ENCODE results near the gene CXXC5. TPM values are rescaled to one million over a fixed set of nuclear protein-coding genes. Genes with fewer than 3 reads are reported as not detected.

Gene CXXC5
- total RNA-seq, 1 donor from 2014 or later, result 151 TPM

GRCh38 chr5:139684881-139685749 is 37.0 kb downstream of the CXXC5 start:
- H3K27ac Mint-ChIP-seq (ENCODE audit: unreplicated experiment), result no peak overlapping the region

GRCh38 chr5:139685886-139686285 is 37.7 kb downstream of the CXXC5 start:
- Histone ChIP-seq H3K4me1 (ENCODE audit: insufficient read depth, low read length) (peaks cover 62% of the 10 kb centered on the region), H3K9ac (ENCODE audit: low read length) (no peak overlapping the region), H3K36me3 (ENCODE audit: insufficient read depth, low read length) (peaks cover 5% of the 10 kb centered on the region), H3K27me3 (ENCODE audit: insufficient read depth, low read length) (no peaks in the 10 kb centered on the region), H3K79me2 (ENCODE audit: insufficient read depth, low read length) (peaks cover 30% of the 10 kb centered on the region), H4K20me1 (ENCODE audit: insufficient read depth, low read length) (peaks cover 35% of the 10 kb centered on the region), H3K4me2 (ENCODE audit: low read length) (no peak overlapping the region), H3K27ac (ENCODE audit: low read depth, low read length) (no peak overlapping the region), H3K4me3 (ENCODE audit: insufficient read depth, low read depth, low read length) (no peak overlapping the region), H2AFZ (ENCODE audit: low read depth, low read length) (no peak overlapping the region), H3K9me3 (ENCODE audit: insufficient read depth, low read depth, low read length) (no peaks in the 10 kb centered on the region)
- Mint-ChIP-seq H3K36me3 (ENCODE audit: low read depth, unreplicated experiment) (peaks cover 28% of the 10 kb centered on the region), H3K9me3 (ENCODE audit: unreplicated experiment) (no peaks in the 10 kb centered on the region), H3K4me3 (ENCODE audit: unreplicated experiment) (peak overlapping the region; percentile 60), H3K27ac (ENCODE audit: unreplicated experiment) (peak overlapping the region; percentile 63), H3K27me3 (ENCODE audit: low read depth, unreplicated experiment) (no peaks in the 10 kb centered on the region), H3K4me1 (ENCODE audit: low read depth, unreplicated experiment) (peaks cover 48% of the 10 kb centered on the region)
- FAIRE-seq, result no peak
- no peak for DNase-seq (ENCODE audit: low read depth)
- no peak for TF ChIP-seq EZH2 (IDR thresholded peaks at IDR 0.05; ENCODE audit: insufficient read depth, low read length)
- TF ChIP-seq, protein P1, sequence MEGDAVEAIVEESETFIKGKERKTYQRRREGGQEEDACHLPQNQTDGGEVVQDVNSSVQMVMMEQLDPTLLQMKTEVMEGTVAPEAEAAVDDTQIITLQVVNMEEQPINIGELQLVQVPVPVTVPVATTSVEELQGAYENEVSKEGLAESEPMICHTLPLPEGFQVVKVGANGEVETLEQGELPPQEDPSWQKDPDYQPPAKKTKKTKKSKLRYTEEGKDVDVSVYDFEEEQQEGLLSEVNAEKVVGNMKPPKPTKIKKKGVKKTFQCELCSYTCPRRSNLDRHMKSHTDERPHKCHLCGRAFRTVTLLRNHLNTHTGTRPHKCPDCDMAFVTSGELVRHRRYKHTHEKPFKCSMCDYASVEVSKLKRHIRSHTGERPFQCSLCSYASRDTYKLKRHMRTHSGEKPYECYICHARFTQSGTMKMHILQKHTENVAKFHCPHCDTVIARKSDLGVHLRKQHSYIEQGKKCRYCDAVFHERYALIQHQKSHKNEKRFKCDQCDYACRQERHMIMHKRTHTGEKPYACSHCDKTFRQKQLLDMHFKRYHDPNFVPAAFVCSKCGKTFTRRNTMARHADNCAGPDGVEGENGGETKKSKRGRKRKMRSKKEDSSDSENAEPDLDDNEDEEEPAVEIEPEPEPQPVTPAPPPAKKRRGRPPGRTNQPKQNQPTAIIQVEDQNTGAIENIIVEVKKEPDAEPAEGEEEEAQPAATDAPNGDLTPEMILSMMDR (IDR thresholded peaks at IDR 0.05; ENCODE audit: insufficient read depth, low read depth, low read length), result no peak

More at GRCh38 chr5:139684881-139685749, 37.0 kb downstream of the CXXC5 start:
- H3K4me3 Mint-ChIP-seq (ENCODE audit: unreplicated experiment), result peak overlapping the region; percentile 60
- Histone ChIP-seq H3K4me2 (ENCODE audit: low read length) (no peak overlapping the region), H3K9me3 (ENCODE audit: insufficient read depth, low read depth, low read length) (no peaks in the 10 kb centered on the region), H3K79me2 (ENCODE audit: insufficient read depth, low read length) (peaks cover 38% of the 10 kb centered on the region), H3K9ac (ENCODE audit: low read length) (peak overlapping the region; percentile 29), H3K27ac (ENCODE audit: low read depth, low read length) (no peak overlapping the region), H3K36me3 (ENCODE audit: insufficient read depth, low read length) (peaks cover 5% of the 10 kb centered on the region), H2AFZ (ENCODE audit: low read depth, low read length) (no peak overlapping the region), H3K27me3 (ENCODE audit: insufficient read depth, low read length) (no peaks in the 10 kb centered on the region), H3K4me1 (ENCODE audit: insufficient read depth, low read length) (peaks cover 55% of the 10 kb centered on the region), H3K4me3 (ENCODE audit: insufficient read depth, low read depth, low read length) (no peak overlapping the region), H4K20me1 (ENCODE audit: insufficient read depth, low read length) (peaks cover 40% of the 10 kb centered on the region)
- H3K27me3 Mint-ChIP-seq (ENCODE audit: low read depth, unreplicated experiment), result no peaks in the 10 kb centered on the region
- FAIRE-seq (no peak), DNase-seq (ENCODE audit: low read depth) (no peak)
- TF ChIP-seq, protein P1 (IDR thresholded peaks at IDR 0.05; ENCODE audit: insufficient read depth, low read depth, low read length), result no peak
- no peak for TF ChIP-seq EZH2 (IDR thresholded peaks at IDR 0.05; ENCODE audit: insufficient read depth, low read length)
- no peaks in the 10 kb centered on the region for H3K9me3 Mint-ChIP-seq (ENCODE audit: unreplicated experiment)
- peaks cover 43% of the 10 kb centered on the region for H3K4me1 Mint-ChIP-seq (ENCODE audit: low read depth, unreplicated experiment)
- H3K36me3 Mint-ChIP-seq (ENCODE audit: low read depth, unreplicated experiment), result peaks cover 27% of the 10 kb centered on the region

DNA sequence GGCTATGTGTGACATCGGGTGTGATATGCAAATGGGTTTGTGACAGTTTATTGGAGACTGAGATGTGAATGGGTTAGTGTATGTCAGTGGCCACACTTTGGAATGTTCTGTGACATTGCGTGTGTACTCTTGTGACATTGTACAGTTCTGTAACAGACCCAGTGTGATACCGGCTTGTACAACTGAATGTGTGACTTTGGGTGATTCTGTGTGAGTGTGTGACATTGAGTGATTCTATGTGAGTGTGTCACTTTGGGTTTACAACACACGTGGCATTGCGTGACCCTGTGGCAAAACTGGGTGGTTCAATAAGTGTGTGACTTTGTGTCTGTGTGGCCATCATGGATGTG is 38.2 kb downstream of the CXXC5 start:
- Histone ChIP-seq H3K36me3 (ENCODE audit: insufficient read depth, low read length) (peaks cover 5% of the 10 kb centered on the region), H3K27ac (ENCODE audit: low read depth, low read length) (no peak overlapping the region), H3K27me3 (ENCODE audit: insufficient read depth, low read length) (no peaks in the 10 kb centered on the region), H3K4me2 (ENCODE audit: low read length) (no peak overlapping the region), H3K79me2 (ENCODE audit: insufficient read depth, low read length) (peaks cover 26% of the 10 kb centered on the region), H4K20me1 (ENCODE audit: insufficient read depth, low read length) (peaks cover 31% of the 10 kb centered on the region), H3K4me3 (ENCODE audit: insufficient read depth, low read depth, low read length) (no peak overlapping the region), H3K9me3 (ENCODE audit: insufficient read depth, low read depth, low read length) (no peaks in the 10 kb centered on the region), H3K9ac (ENCODE audit: low read length) (no peak overlapping the region), H3K4me1 (ENCODE audit: insufficient read depth, low read length) (peaks cover 64% of the 10 kb centered on the region), H2AFZ (ENCODE audit: low read depth, low read length) (no peak overlapping the region)
- peak overlapping the region; percentile 63 for H3K27ac Mint-ChIP-seq (ENCODE audit: unreplicated experiment)
- peaks cover 53% of the 10 kb centered on the region for H3K4me1 Mint-ChIP-seq (ENCODE audit: low read depth, unreplicated experiment)
- TF ChIP-seq EZH2 (IDR thresholded peaks at IDR 0.05; ENCODE audit: insufficient read depth, low read length), result no peak
- TF ChIP-seq, protein P1 (IDR thresholded peaks at IDR 0.05; ENCODE audit: insufficient read depth, low read depth, low read length), result no peak
- no peak overlapping the region for H3K4me3 Mint-ChIP-seq (ENCODE audit: unreplicated experiment)
- peaks cover 31% of the 10 kb centered on the region for H3K36me3 Mint-ChIP-seq (ENCODE audit: low read depth, unreplicated experiment)
- H3K27me3 Mint-ChIP-seq (ENCODE audit: low read depth, unreplicated experiment), result no peaks in the 10 kb centered on the region
- no peaks in the 10 kb centered on the region for H3K9me3 Mint-ChIP-seq (ENCODE audit: unreplicated experiment)
- FAIRE-seq (no peak), DNase-seq (ENCODE audit: low read depth) (no peak)
